T1000 (cell line): ENCODE results near the gene MAP1LC3A.

Source experiments
- DNase-seq: peaks from one replicate; lab custom pipeline; 2025; ENCODE audit warnings: mixed read lengths; lab: John Stamatoyannopoulos, UW

MAP1LC3A gene

GRCh38 chr20:34549291-34549928 is 9.1 kb upstream of the MAP1LC3A start:
- DNase-seq, result no peak

GRCh38 chr20:34549929-34550305 is 8.6 kb upstream of the MAP1LC3A start:
- DNase-seq, result no peak

GRCh38 chr20:34552569-34552968 is 5.9 kb upstream of the MAP1LC3A start:
- DNase-seq, result no peak

- DNase-seq, result no peak
Measured at GRCh38 chr20:34553366-34553867, 5.1 kb upstream of the MAP1LC3A start.

GRCh38 chr20:34557936-34558319 is 590 bp upstream of the MAP1LC3A start:
- DNase-seq, result no peak

GRCh38 chr20:34559311-34560140 is 1.0 kb downstream of the MAP1LC3A start:
- no peak for DNase-seq

- no peak for DNase-seq
Measured at GRCh38 chr20:34560141-34560523, 1.6 kb downstream of the MAP1LC3A start.

GRCh38 chr20:34560614-34561013 is 2.1 kb downstream of the MAP1LC3A start:
- no peak for DNase-seq

- no peak for DNase-seq
Measured at GRCh38 chr20:34561661-34562060, 3.1 kb downstream of the MAP1LC3A start.

- no peak for DNase-seq
Measured at GRCh38 chr20:34562641-34563040, 4.1 kb downstream of the MAP1LC3A start.

GRCh38 chr20:34564833-34565232 is 6.3 kb downstream of the MAP1LC3A start:
- no peak for DNase-seq

GRCh38 chr20:34566978-34567891 is 8.7 kb downstream of the MAP1LC3A start:
- no peak for DNase-seq

- DNase-seq, result no peak
Measured at GRCh38 chr20:34567892-34568865, 9.7 kb downstream of the MAP1LC3A start.

GRCh38 chr20:34569598-34569997 is 11.1 kb downstream of the MAP1LC3A start:
- DNase-seq, result no peak

- no peak for DNase-seq
Measured at GRCh38 chr20:34570859-34571306, 12.4 kb downstream of the MAP1LC3A start.

- DNase-seq, result no peak
Measured at GRCh38 chr20:34571753-34572152, 13.2 kb downstream of the MAP1LC3A start.

GRCh38 chr20:34573541-34574300 is 15.2 kb downstream of the MAP1LC3A start:
- DNase-seq, result no peak

- DNase-seq, result no peak
Measured at GRCh38 chr20:34574426-34574825, 15.9 kb downstream of the MAP1LC3A start.

GRCh38 chr20:34574861-34575260 is 16.3 kb downstream of the MAP1LC3A start:
- DNase-seq, result no peak

- no peak for DNase-seq
Measured at GRCh38 chr20:34575271-34575670, 16.8 kb downstream of the MAP1LC3A start.
